HG02571 (cell line): ENCODE measurements around the gene LAMA3.

Source experiments
- ATAC-seq: cut with Tn5 transposase; IDR thresholded peaks from one replicate; pipeline ENCODE4 v1.9.1; 2021; ENCODE audit warnings: mild to moderate bottlenecking, moderate library complexity; ENCODE audit not compliant: unreplicated experiment

Gene LAMA3

GRCh38 chr18:23816740-23817139 is 127.5 kb downstream of the LAMA3 start:
- ATAC-seq, result no peak

- no peak for ATAC-seq
These were observed 129.7 kb downstream of the LAMA3 start for GRCh38 chr18:23819001-23819400.

- no peak for ATAC-seq
These were observed 133.5 kb downstream of the LAMA3 start for GRCh38 chr18:23822590-23823385.

- ATAC-seq, result no peak
These were observed 135.0 kb downstream of the LAMA3 start for GRCh38 chr18:23824240-23824639.

GRCh38 chr18:23824669-23825068 is 135.4 kb downstream of the LAMA3 start:
- ATAC-seq, result no peak

GRCh38 chr18:23825496-23825895 is 136.2 kb downstream of the LAMA3 start:
- no peak for ATAC-seq

- ATAC-seq, result no peak
These were observed 136.7 kb downstream of the LAMA3 start for GRCh38 chr18:23825978-23826405.

- no peak for ATAC-seq
These were observed 137.8 kb downstream of the LAMA3 start for GRCh38 chr18:23826850-23827620.

- no peak for ATAC-seq
These were observed 138.4 kb downstream of the LAMA3 start for GRCh38 chr18:23827681-23828080.

- peak; percentile 61 for ATAC-seq
These were observed 139.2 kb downstream of the LAMA3 start for GRCh38 chr18:23828426-23828825.

- ATAC-seq, result no peak
These were observed 143.7 kb downstream of the LAMA3 start for GRCh38 chr18:23832911-23833310.

- no peak for ATAC-seq
These were observed 144.5 kb downstream of the LAMA3 start for GRCh38 chr18:23833714-23834113.

- no peak for ATAC-seq
These were observed 145.8 kb downstream of the LAMA3 start for GRCh38 chr18:23835091-23835490.

GRCh38 chr18:23835506-23835905 is 146.3 kb downstream of the LAMA3 start:
- no peak for ATAC-seq

GRCh38 chr18:23837591-23837990 is 148.3 kb downstream of the LAMA3 start:
- ATAC-seq, result no peak

- ATAC-seq, result no peak
These were observed 149.0 kb downstream of the LAMA3 start for GRCh38 chr18:23838233-23838632.

GRCh38 chr18:23838801-23839366 is 149.6 kb downstream of the LAMA3 start:
- no peak for ATAC-seq

GRCh38 chr18:23842305-23842704 is 153.1 kb downstream of the LAMA3 start:
- no peak for ATAC-seq

GRCh38 chr18:23844991-23845680 is 155.9 kb downstream of the LAMA3 start:
- no peak for ATAC-seq

GRCh38 chr18:23845988-23846630 is 156.9 kb downstream of the LAMA3 start:
- ATAC-seq, result no peak
